Stimulated activated naive CD8-positive, alpha-beta T cell treated with anti-CD3 and anti-CD28 coated beads, Interleukin-15, Interleukin-2, amounts not matched to agents 100 U/mL and 50 U/mL, for 24 hours (primary cell): Measurements from ENCODE around the gene ZNF441.
"Not testable (repeated sequence)": the region's sequence is repeated elsewhere in the genome, so short reads cannot be mapped to it uniquely, and the experiment has no call there.

Experiments
- ATAC-seq: fragments of 150-1000 bp; cut with Tn5 transposase; one replicate; pipeline ENCODE4 v1.10.0; 2021
- DNase-seq: peaks from one replicate; pipeline ENCODE4 v3.0.0; 2021

The ZNF441 gene

GRCh38 chr19:11780431-11781020 lies 13.7 kb downstream of the ZNF441 start:
- DNase-seq (no peak), ATAC-seq (no peak)

GRCh38 chr19:11781295-11782057 lies 14.7 kb downstream of the ZNF441 start:
- DNase-seq: no peak
- ATAC-seq: no peak

- no peak for DNase-seq
- no peak for ATAC-seq
Observed at GRCh38 chr19:11783767-11784166, 17.0 kb downstream of the ZNF441 start.

GRCh38 chr19:11784356-11784755 lies 17.6 kb downstream of the ZNF441 start:
- ATAC-seq: no peak
- DNase-seq: no peak

- ATAC-seq (no peak), DNase-seq (no peak)
Observed at GRCh38 chr19:11787536-11787935, 20.7 kb downstream of the ZNF441 start.

GRCh38 chr19:11792942-11793341 lies 26.1 kb downstream of the ZNF441 start:
- no peak for DNase-seq
- ATAC-seq: no peak

- DNase-seq (peak; percentile 81), ATAC-seq (peak; percentile 78)
Observed at GRCh38 chr19:11797491-11797890, 30.7 kb downstream of the ZNF441 start.

GRCh38 chr19:11798391-11799330 lies 31.9 kb downstream of the ZNF441 start, which contains the start of gene ZNF491:
ZNF491 (plus strand) TSS chr19:11798523; CDS start chr19:11805954, 7,431 bp downstream.
- ATAC-seq (peak; percentile 100), DNase-seq (peak; percentile 91)

- DNase-seq (no peak), ATAC-seq (no peak)
Observed at GRCh38 chr19:11806354-11807098, 39.7 kb downstream of the ZNF441 start.

GRCh38 chr19:11807099-11807380 lies 40.2 kb downstream of the ZNF441 start:
- DNase-seq: no peak
- ATAC-seq: no peak

- ATAC-seq (peak; percentile 48), DNase-seq (no peak)
Observed at GRCh38 chr19:11813703-11814028, 46.9 kb downstream of the ZNF441 start.

- DNase-seq: peak; percentile 93
- ATAC-seq: peak; percentile 100
Observed at GRCh38 chr19:11814029-11814699, 47.4 kb downstream of the ZNF441 start, which contains the start of gene ZNF440. ZNF440 (plus strand) TSS chr19:11814273; CDS start chr19:11814448, 175 bp downstream.

GRCh38 chr19:11814700-11815035 lies 47.9 kb downstream of the ZNF441 start:
- no peak for DNase-seq

GRCh38 chr19:11821474-11822109 lies 54.8 kb downstream of the ZNF441 start:
- peak; percentile 46 for ATAC-seq
- DNase-seq: no peak

More at GRCh38 chr19:11814700-11815035, 47.9 kb downstream of the ZNF441 start:
- no peak for ATAC-seq

- not testable (repeated sequence) for DNase-seq
- ATAC-seq: peak; percentile 23
Observed at GRCh38 chr19:11828957-11829876, 62.4 kb downstream of the ZNF441 start.

GRCh38 chr19:11832253-11832912 lies 65.6 kb downstream of the ZNF441 start:
- no peak for ATAC-seq
- no peak for DNase-seq

GRCh38 chr19:11833541-11833940 lies 66.7 kb downstream of the ZNF441 start:
- ATAC-seq: no peak
- no peak for DNase-seq
